Measurements from ENCODE around the gene EVA1A. TPM values are rescaled to one million over a fixed set of nuclear protein-coding genes. Genes with fewer than 3 reads are reported as not detected.

Gene EVA1A
- total and polyA plus RNA-seq, 7 donors, result 0.51 to 2.5 (median 0.83) TPM

DNA sequence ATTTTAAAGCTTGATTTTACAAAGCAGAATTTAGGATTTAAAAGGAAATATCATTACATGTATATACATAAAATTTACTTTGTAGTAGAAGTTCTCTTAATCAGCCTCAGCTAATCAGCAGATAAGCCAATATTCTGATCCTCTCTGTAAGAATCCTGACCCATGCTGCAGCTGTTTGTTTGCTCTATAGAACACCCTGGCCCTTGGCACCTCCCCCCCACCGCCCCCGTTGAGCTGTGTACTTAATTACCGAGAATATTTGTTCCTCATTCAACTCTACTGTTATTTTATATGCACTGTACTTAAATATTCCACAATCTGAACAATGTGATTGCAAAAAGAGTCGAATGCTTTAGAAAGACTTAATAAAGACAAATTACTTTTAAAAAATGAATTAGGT, 98.0 kb downstream of the EVA1A start:
- Histone ChIP-seq H3K36me3 (ENCODE audit: insufficient read depth in 1 of 2, low read depth in 1 of 2) (no peaks in the 10 kb centered on the region), H3K27ac (no peak overlapping the region), H3K27me3 (ENCODE audit: insufficient read depth in 3 of 3, low read length in 2 of 3) (peaks cover 0 to 2% (median 0%) of the 10 kb centered on the region in 3 donors), H3K4me3 (no peak overlapping the region), H3K9me3 (no peaks in the 10 kb centered on the region), H3K4me1 (no peaks in the 10 kb centered on the region)
- no peak for DNase-seq
- intact Hi-C loops (cut with DNase I), result loop anchor here in 1 of 2 donors (10.0 kb wide), 1 partner anchor 142 kb away; no protein-coding TSS in a partner anchor
- ATAC-seq, result no peak
- WGBS, 3 donors, result 40 to 60% (median 50%) methylated on average over 4 of the region's 4 CpGs
- TF ChIP-seq CTCF (IDR thresholded peaks at IDR 0.05), result no peak

GRCh38 chr2:75462206-75462605, 98.5 kb downstream of the EVA1A start:
- Histone ChIP-seq H3K9me3 (no peaks in the 10 kb centered on the region), H3K36me3 (ENCODE audit: insufficient read depth in 1 of 2, low read depth in 1 of 2) (no peaks in the 10 kb centered on the region), H3K27me3 (ENCODE audit: insufficient read depth in 3 of 3, low read length in 2 of 3) (peaks cover 0 to 2% (median 0%) of the 10 kb centered on the region in 3 donors), H3K27ac (no peak overlapping the region), H3K4me1 (no peaks in the 10 kb centered on the region), H3K4me3 (no peak overlapping the region)
- DNase-seq, result no peak
- no peak for TF ChIP-seq CTCF (IDR thresholded peaks at IDR 0.05)
- intact Hi-C loops (cut with DNase I), result loop anchor here in 1 of 2 donors (10.0 kb wide), 1 partner anchor 143 kb away; no protein-coding TSS in a partner anchor
- no peak for ATAC-seq
- 34 to 48% (median 46%) methylated on average over 1 of the region's 1 CpG for WGBS, 3 donors

DNA sequence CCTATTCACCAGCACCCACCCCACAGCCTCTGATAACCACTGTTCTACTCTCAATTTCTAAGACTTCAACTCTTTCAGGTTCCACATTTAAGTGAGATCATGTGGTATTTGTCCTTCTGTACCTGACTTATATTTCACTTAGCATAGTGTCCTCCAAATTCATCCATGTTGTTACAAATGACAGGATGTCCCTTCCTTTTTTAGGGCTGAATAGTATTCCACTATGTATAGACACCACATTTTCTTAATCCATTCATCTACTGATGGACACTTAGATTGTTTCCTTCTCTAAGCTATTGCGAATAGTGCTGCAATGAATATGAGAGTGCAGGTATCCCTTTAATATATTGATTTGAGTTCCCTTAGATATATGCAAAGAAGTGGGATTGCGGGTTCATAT, 100.1 kb downstream of the EVA1A start:
- intact Hi-C loops (cut with DNase I), result loop anchor here in 1 of 2 donors (10.0 kb wide), 1 partner anchor 144 kb away; no protein-coding TSS in a partner anchor
- no peak for ATAC-seq
- no peak for TF ChIP-seq CTCF (IDR thresholded peaks at IDR 0.05)

GRCh38 chr2:75459565-75460310, 101.0 kb downstream of the EVA1A start:
- Histone ChIP-seq H3K27me3 (ENCODE audit: insufficient read depth in 3 of 3, low read length in 2 of 3) (peaks cover 0 to 7% (median 0%) of the 10 kb centered on the region in 3 donors), H3K9me3 (no peaks in the 10 kb centered on the region), H3K4me3 (no peak overlapping the region), H3K36me3 (ENCODE audit: insufficient read depth in 1 of 2, low read depth in 1 of 2) (no peaks in the 10 kb centered on the region), H3K4me1 (no peaks in the 10 kb centered on the region), H3K27ac (no peak overlapping the region)
- 73 to 76% (median 75%) methylated on average over 14 of the region's 14 CpGs for WGBS, 3 donors
- intact Hi-C loops (cut with DNase I), result loop anchor here in 1 of 2 donors (10.0 kb wide), 1 partner anchor 145 kb away; no protein-coding TSS in a partner anchor
- ATAC-seq (no peak), DNase-seq (no peak)
- TF ChIP-seq CTCF (IDR thresholded peaks at IDR 0.05), result no peak

More for the DNA sequence above, 100.1 kb downstream of the EVA1A start:
- H3K27me3 ChIP-seq (ENCODE audit: insufficient read depth in 3 of 3, low read length in 2 of 3), result peaks cover 0 to 7% (median 0%) of the 10 kb centered on the region in 3 donors
- DNase-seq, result no peak
- H3K4me3 ChIP-seq, result no peak overlapping the region
- H3K36me3 ChIP-seq (ENCODE audit: insufficient read depth in 1 of 2, low read depth in 1 of 2), result no peaks in the 10 kb centered on the region
- no peak overlapping the region for H3K27ac ChIP-seq
- no peaks in the 10 kb centered on the region for H3K4me1 ChIP-seq
- no peaks in the 10 kb centered on the region for H3K9me3 ChIP-seq
- 99% methylated on average over 2 of the region's 2 CpGs for WGBS, 3 donors

Measured in psoas muscle (tissue), 8 donors.